WTC11 (cell line): ENCODE data around the gene GSTP1. TPM values are rescaled to one million over a fixed set of nuclear protein-coding genes. Genes with fewer than 3 reads are reported as not detected.

Experiments used
- ATAC-seq: fragments of 200-7000 bp; cut with Tn5 transposase; 2 replicates; pipeline ENCODE4 v1.10.0; 2021; ENCODE audit warnings: mild to moderate bottlenecking, moderate library complexity
- CTCF ChIA-PET: fragments of 300-600 bp; sonication (Branson Sonifier 250); formaldehyde crosslinking; loops from one replicate; lab custom pipeline; 2021; ENCODE audit warnings: antibody characterized with exemption; lab: Charles Lee
- POLR2A ChIA-PET: fragments of 350-600 bp; sonication (Branson Sonifier 250); formaldehyde crosslinking; loops from one replicate; lab custom pipeline; 2021; ENCODE audit warnings: antibody characterized with exemption; lab: Charles Lee
- DNase-seq: peaks from one replicate; pipeline ENCODE4 v3.0.0; 2021; ENCODE audit warnings: low spot score
- H3K27ac Mint-ChIP-seq: 2 replicates; pipeline ENCODE4 v1.8.0; 2021; ENCODE audit warnings: mixed read lengths
- H3K27me3 Mint-ChIP-seq: 2 replicates; pipeline ENCODE4 v1.8.0; 2021; ENCODE audit warnings: low read depth, mild to moderate bottlenecking, moderate library complexity, mixed read lengths
- H3K36me3 Mint-ChIP-seq: 2 replicates; pipeline ENCODE4 v1.8.0; 2021; ENCODE audit warnings: mixed read lengths
- H3K4me1 Mint-ChIP-seq: 2 replicates; pipeline ENCODE4 v1.8.0; 2022; ENCODE audit warnings: mixed read lengths
- H3K4me3 Mint-ChIP-seq: 2 replicates; pipeline ENCODE4 v1.8.0; 2021; ENCODE audit warnings: mild to moderate bottlenecking, moderate library complexity, mixed read lengths
- H3K9me3 Mint-ChIP-seq: 2 replicates; pipeline ENCODE4 v1.8.0; 2021; ENCODE audit warnings: mixed read lengths
- CBFB ChIP-seq: sonication (generic); formaldehyde crosslinking; IDR thresholded peaks from 2 replicates; pipeline ENCODE4 v1.8.1; 2022; ENCODE audit warnings: mild to moderate bottlenecking, low read depth, missing genetic modification reagents
- ETV6 ChIP-seq: sonication (generic); formaldehyde crosslinking; IDR thresholded peaks from 2 replicates; pipeline ENCODE4 v1.8.1; 2022; ENCODE audit warnings: mild to moderate bottlenecking, missing genetic modification reagents
- HMGA2 ChIP-seq: fragments of 250-450 bp; sonication (Bioruptor Pico); IDR thresholded peaks from 2 replicates; pipeline ENCODE4 v1.4.0; 2021; ENCODE audit warnings: mild to moderate bottlenecking, moderate library complexity
- KAT7 ChIP-seq: sonication (generic); formaldehyde crosslinking; IDR thresholded peaks from 2 replicates; pipeline ENCODE4 v1.8.1; 2023; ENCODE audit warnings: missing genetic modification reagents, mild to moderate bottlenecking, borderline replicate concordance
- NR1H2 ChIP-seq: sonication (generic); formaldehyde crosslinking; IDR thresholded peaks from 2 replicates; pipeline ENCODE4 v1.9.0; 2021; ENCODE audit warnings: mild to moderate bottlenecking, moderate library complexity, missing genetic modification reagents
- NR2C2 ChIP-seq: sonication (generic); formaldehyde crosslinking; IDR thresholded peaks from 2 replicates; pipeline ENCODE4 v1.8.0; 2022; ENCODE audit warnings: mild to moderate bottlenecking, missing genetic modification reagents
- OVOL2 ChIP-seq: fragments of 250-450 bp; sonication (Bioruptor Pico); IDR thresholded peaks from 2 replicates; pipeline ENCODE4 v1.9.0; 2021; ENCODE audit warnings: mild to moderate bottlenecking, borderline replicate concordance
- RELA ChIP-seq: sonication (generic); formaldehyde crosslinking; IDR thresholded peaks from 2 replicates; pipeline ENCODE4 v1.8.1; 2022; ENCODE audit warnings: missing genetic modification reagents, mild to moderate bottlenecking, borderline replicate concordance
- TCF7 ChIP-seq: sonication (generic); formaldehyde crosslinking; IDR thresholded peaks from 2 replicates; pipeline ENCODE4 v1.8.0; 2022; ENCODE audit warnings: mild to moderate bottlenecking, low read depth, missing genetic modification reagents, moderate library complexity
- TEAD4 ChIP-seq: sonication (generic); formaldehyde crosslinking; IDR thresholded peaks from 2 replicates; pipeline ENCODE4 v1.8.0; 2022; ENCODE audit warnings: mild to moderate bottlenecking, missing genetic modification reagents
- total RNA-seq: library from RNA; stranded (reverse); gene quantifications from 3 replicates; pipeline ENCODE4 v1.2.3, GENCODE V29; 2021
- TF ChIP-seq, protein P1 (sequence below): sonication (generic); formaldehyde crosslinking; IDR thresholded peaks from 2 replicates; pipeline ENCODE4 v1.8.1; 2023; ENCODE audit warnings: mild to moderate bottlenecking, missing genetic modification reagents, moderate library complexity
- TF ChIP-seq, protein P2 (sequence below): sonication (generic); formaldehyde crosslinking; IDR thresholded peaks from 2 replicates; pipeline ENCODE4 v1.8.1; 2022; ENCODE audit warnings: missing genetic modification reagents, borderline replicate concordance
- TF ChIP-seq, protein P3 (sequence below): sonication (generic); formaldehyde crosslinking; IDR thresholded peaks from 2 replicates; pipeline ENCODE4 v1.8.0; 2023; ENCODE audit warnings: mild to moderate bottlenecking, missing genetic modification reagents
- TF ChIP-seq, protein P4 (sequence below): sonication (generic); formaldehyde crosslinking; IDR thresholded peaks from 2 replicates; pipeline ENCODE4 v1.8.0; 2023; ENCODE audit warnings: missing genetic modification reagents
- TF ChIP-seq, protein P5 (sequence below): sonication (generic); formaldehyde crosslinking; IDR thresholded peaks from 2 replicates; pipeline ENCODE4 v1.8.1; 2022; ENCODE audit warnings: mild to moderate bottlenecking, moderate library complexity, missing genetic modification reagents

Gene GSTP1
- total RNA-seq, 1 experiment from 2014 or later = 1,452 TPM

DNA sequence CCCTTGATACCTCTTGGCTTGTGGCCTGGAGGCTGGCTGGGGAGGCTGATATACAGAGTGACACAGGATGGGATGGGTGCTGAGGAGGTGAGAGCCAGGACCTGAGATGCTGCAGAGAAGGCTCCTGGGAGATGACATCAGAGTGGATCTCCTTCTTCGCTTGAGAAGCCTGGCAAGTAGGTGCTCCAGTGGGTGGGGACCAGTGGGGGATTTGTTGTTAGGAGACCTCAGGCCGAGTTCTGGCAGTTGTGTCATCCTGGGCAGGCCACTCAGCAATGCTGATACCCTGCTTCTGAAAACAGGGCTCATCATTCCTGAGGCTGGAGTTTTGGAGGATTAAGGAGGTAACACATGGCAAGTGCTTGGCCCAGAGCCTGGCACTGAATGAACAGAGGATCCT, 21.2 kb downstream of the GSTP1 start (continued):
- TF ChIP-seq, protein P1, sequence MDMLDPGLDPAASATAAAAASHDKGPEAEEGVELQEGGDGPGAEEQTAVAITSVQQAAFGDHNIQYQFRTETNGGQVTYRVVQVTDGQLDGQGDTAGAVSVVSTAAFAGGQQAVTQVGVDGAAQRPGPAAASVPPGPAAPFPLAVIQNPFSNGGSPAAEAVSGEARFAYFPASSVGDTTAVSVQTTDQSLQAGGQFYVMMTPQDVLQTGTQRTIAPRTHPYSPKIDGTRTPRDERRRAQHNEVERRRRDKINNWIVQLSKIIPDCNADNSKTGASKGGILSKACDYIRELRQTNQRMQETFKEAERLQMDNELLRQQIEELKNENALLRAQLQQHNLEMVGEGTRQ (CRISPR knock-in tag) = no peak
- TF ChIP-seq ETV6 (no peak), OVOL2 (no peak), NR2C2 (CRISPR knock-in tag) (no peak)
- TF ChIP-seq, protein P2, sequence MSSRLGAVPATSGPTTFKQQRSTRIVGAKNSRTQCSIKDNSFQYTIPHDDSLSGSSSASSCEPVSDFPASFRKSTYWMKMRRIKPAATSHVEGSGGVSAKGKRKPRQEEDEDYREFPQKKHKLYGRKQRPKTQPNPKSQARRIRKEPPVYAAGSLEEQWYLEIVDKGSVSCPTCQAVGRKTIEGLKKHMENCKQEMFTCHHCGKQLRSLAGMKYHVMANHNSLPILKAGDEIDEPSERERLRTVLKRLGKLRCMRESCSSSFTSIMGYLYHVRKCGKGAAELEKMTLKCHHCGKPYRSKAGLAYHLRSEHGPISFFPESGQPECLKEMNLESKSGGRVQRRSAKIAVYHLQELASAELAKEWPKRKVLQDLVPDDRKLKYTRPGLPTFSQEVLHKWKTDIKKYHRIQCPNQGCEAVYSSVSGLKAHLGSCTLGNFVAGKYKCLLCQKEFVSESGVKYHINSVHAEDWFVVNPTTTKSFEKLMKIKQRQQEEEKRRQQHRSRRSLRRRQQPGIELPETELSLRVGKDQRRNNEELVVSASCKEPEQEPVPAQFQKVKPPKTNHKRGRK = no peak
- TF ChIP-seq, all 79 proteins: peak for 0

DNA sequence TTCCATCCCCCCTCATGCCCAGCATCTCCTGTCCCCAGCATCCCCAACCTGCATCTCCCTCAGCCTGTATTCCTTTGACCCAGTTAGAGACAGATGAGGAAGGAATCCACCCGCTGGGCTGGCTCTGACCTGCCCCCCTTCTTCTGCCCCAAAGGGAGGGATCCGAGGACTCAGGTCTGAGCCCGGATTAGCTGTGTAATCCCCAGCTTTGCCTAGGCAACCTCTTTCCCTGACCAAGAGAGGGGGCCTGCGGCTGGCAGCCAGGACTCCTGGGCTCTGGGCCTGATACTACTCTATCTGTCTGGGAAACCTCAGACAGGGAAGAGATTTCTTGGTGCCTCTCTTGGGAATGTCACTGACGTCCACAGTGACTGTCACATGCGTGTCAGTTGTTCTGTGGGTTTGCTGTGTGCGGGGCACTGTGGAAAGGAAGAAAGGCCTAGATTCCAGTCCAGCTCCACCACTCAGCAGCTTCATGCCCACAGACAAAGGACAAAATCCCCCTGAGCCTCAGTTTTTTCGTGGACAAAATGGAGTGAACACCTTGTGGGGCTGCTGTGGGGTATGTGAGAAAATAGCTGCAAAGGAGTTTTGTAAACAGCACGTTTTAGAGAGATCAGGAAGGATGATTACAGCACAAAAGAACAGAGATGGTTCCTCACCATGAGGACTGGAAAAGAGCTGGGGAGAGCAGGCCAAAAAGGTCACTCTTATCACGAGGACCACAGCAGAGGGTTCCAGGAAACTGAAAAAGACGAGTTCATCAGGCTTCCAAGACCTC, 21.8 kb downstream of the GSTP1 start:
- H3K4me3 Mint-ChIP-seq = peak overlapping the region; percentile 94
- ChIA-PET POLR2A (no interaction called here), CTCF (interaction anchor here (0.7 to 1.5 kb wide), 2 partner anchors 9 to 33 kb away, joined by 3 to 8 read pairs; no protein-coding TSS in a partner anchor)
- no peak overlapping the region for H3K27ac Mint-ChIP-seq
- ATAC-seq (no peak; the same call in 1 of the 2 replicates), DNase-seq (no peak)
- H3K27me3 Mint-ChIP-seq = peaks cover 11% of the 10 kb centered on the region
- peaks cover 7% of the 10 kb centered on the region for H3K9me3 Mint-ChIP-seq
- peaks cover 24% of the 10 kb centered on the region for H3K4me1 Mint-ChIP-seq
- TF ChIP-seq KAT7 = no peak
- TF ChIP-seq, protein P3, sequence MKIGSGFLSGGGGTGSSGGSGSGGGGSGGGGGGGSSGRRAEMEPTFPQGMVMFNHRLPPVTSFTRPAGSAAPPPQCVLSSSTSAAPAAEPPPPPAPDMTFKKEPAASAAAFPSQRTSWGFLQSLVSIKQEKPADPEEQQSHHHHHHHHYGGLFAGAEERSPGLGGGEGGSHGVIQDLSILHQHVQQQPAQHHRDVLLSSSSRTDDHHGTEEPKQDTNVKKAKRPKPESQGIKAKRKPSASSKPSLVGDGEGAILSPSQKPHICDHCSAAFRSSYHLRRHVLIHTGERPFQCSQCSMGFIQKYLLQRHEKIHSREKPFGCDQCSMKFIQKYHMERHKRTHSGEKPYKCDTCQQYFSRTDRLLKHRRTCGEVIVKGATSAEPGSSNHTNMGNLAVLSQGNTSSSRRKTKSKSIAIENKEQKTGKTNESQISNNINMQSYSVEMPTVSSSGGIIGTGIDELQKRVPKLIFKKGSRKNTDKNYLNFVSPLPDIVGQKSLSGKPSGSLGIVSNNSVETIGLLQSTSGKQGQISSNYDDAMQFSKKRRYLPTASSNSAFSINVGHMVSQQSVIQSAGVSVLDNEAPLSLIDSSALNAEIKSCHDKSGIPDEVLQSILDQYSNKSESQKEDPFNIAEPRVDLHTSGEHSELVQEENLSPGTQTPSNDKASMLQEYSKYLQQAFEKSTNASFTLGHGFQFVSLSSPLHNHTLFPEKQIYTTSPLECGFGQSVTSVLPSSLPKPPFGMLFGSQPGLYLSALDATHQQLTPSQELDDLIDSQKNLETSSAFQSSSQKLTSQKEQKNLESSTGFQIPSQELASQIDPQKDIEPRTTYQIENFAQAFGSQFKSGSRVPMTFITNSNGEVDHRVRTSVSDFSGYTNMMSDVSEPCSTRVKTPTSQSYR = no peak
- no peak for TF ChIP-seq TEAD4 (CRISPR knock-in tag)
- TF ChIP-seq TCF7 (CRISPR knock-in tag) = no peak
- TF ChIP-seq, protein P2 = no peak
- TF ChIP-seq NR1H2 (CRISPR knock-in tag) = no peak
- TF ChIP-seq RELA (CRISPR knock-in tag) = no peak
- peaks cover 18% of the 10 kb centered on the region for H3K36me3 Mint-ChIP-seq

DNA sequence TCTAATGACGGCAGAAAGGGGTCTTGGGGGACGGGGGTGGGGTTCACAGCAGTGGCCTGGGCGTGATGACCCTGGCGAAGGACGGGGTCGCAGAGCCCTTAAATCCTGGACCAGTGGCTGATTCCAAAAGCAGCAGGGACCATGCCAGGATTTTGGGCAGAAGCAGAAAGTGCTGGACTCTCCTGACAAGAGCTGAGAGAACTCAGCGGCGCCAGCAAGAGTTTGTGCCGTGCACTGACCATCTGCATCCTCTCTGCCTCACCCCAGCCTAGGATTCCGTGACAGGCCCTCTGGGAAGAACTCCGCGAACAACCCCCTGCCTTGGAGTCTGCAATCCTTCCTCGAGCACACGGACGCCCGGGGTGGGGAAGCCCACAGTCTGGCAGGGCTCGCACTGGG, 22.5 kb downstream of the GSTP1 start:
- no peak for TF ChIP-seq HMGA2 (CRISPR knock-in tag)
- TF ChIP-seq, protein P4, sequence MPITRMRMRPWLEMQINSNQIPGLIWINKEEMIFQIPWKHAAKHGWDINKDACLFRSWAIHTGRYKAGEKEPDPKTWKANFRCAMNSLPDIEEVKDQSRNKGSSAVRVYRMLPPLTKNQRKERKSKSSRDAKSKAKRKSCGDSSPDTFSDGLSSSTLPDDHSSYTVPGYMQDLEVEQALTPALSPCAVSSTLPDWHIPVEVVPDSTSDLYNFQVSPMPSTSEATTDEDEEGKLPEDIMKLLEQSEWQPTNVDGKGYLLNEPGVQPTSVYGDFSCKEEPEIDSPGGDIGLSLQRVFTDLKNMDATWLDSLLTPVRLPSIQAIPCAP (CRISPR knock-in tag) = no peak
- TF ChIP-seq, protein P5, sequence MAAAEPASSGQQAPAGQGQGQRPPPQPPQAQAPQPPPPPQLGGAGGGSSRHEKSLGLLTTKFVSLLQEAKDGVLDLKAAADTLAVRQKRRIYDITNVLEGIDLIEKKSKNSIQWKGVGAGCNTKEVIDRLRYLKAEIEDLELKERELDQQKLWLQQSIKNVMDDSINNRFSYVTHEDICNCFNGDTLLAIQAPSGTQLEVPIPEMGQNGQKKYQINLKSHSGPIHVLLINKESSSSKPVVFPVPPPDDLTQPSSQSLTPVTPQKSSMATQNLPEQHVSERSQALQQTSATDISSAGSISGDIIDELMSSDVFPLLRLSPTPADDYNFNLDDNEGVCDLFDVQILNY (CRISPR knock-in tag) = no peak
- TF ChIP-seq CBFB (CRISPR knock-in tag) = no peak
- CTCF ChIA-PET = interaction anchor here (0.5 to 1.5 kb wide), 3 partner anchors 8 to 34 kb away, joined by 3 to 8 read pairs (median 4); no protein-coding TSS in a partner anchor
- Mint-ChIP-seq H3K4me1 (peaks cover 24% of the 10 kb centered on the region), H3K27me3 (peaks cover 11% of the 10 kb centered on the region), H3K36me3 (peaks cover 21% of the 10 kb centered on the region), H3K4me3 (peak overlapping the region; percentile 94), H3K9me3 (peaks cover 7% of the 10 kb centered on the region), H3K27ac (no peak overlapping the region)
- no peak; the same call in 1 of the 2 replicates for ATAC-seq
- POLR2A ChIA-PET = no interaction called here
- DNase-seq = no peak
